ENCODE results near the gene SIT1.
A peak's percentile ranks its signal among the peaks of the same experiment; 100 is the strongest.
"Not testable (repeated sequence)": the region's sequence is repeated elsewhere in the genome, so short reads cannot be mapped to it uniquely, and the experiment has no call there.

Gene SIT1

GRCh38 chr9:35639225-35639624 is 11.5 kb downstream of the SIT1 start:
- H3K4me1 Mint-ChIP-seq = peaks cover 75% of the 10 kb centered on the region
- not testable (repeated sequence) for H3K27ac Mint-ChIP-seq, H3K9me3 Mint-ChIP-seq, ATAC-seq, H3K27me3 Mint-ChIP-seq, H3K4me3 Mint-ChIP-seq
- peaks cover 19% of the 10 kb centered on the region for H3K36me3 Mint-ChIP-seq

DNA sequence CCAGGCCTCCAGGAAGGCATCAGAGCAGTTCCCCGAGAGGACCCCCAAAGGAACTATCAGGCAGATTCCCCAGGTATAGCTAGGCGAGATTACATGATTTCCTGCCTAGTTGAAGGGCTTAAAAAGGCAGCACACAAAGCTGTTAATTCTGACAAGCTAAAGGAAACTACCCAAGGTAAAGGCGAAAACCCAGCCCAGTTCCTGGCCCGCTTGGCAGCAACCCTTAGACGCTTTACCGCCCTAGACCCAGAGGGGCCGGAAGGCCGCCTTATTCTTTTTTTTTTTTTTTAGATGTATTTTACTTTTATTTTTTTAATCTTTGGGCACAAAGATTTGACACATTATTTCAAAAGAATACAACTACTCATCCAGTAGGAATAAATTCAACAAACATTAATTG is 12.0 kb downstream of the SIT1 start:
- Mint-ChIP-seq H3K4me1 (peaks cover 79% of the 10 kb centered on the region), H3K27ac (peak overlapping the region; percentile 86), H3K36me3 (peaks cover 19% of the 10 kb centered on the region)
- ATAC-seq, H3K9me3 Mint-ChIP-seq, H3K27me3 Mint-ChIP-seq, H3K4me3 Mint-ChIP-seq: not testable (repeated sequence)

- peak overlapping the region; percentile 86 for H3K27ac Mint-ChIP-seq
- not testable (repeated sequence) for H3K4me3 Mint-ChIP-seq, H3K9me3 Mint-ChIP-seq, ATAC-seq, H3K27me3 Mint-ChIP-seq
- H3K4me1 Mint-ChIP-seq = peaks cover 79% of the 10 kb centered on the region
- H3K36me3 Mint-ChIP-seq = peaks cover 13% of the 10 kb centered on the region
Measured at GRCh38 chr9:35637427-35637955, 13.2 kb downstream of the SIT1 start.

GRCh38 chr9:35636877-35637246 is 13.9 kb downstream of the SIT1 start:
- not testable (repeated sequence) for H3K9me3 Mint-ChIP-seq, ATAC-seq, H3K4me3 Mint-ChIP-seq, H3K27me3 Mint-ChIP-seq
- peak overlapping the region; percentile 86 for H3K27ac Mint-ChIP-seq
- H3K4me1 Mint-ChIP-seq = peaks cover 79% of the 10 kb centered on the region
- peaks cover 13% of the 10 kb centered on the region for H3K36me3 Mint-ChIP-seq

DNA sequence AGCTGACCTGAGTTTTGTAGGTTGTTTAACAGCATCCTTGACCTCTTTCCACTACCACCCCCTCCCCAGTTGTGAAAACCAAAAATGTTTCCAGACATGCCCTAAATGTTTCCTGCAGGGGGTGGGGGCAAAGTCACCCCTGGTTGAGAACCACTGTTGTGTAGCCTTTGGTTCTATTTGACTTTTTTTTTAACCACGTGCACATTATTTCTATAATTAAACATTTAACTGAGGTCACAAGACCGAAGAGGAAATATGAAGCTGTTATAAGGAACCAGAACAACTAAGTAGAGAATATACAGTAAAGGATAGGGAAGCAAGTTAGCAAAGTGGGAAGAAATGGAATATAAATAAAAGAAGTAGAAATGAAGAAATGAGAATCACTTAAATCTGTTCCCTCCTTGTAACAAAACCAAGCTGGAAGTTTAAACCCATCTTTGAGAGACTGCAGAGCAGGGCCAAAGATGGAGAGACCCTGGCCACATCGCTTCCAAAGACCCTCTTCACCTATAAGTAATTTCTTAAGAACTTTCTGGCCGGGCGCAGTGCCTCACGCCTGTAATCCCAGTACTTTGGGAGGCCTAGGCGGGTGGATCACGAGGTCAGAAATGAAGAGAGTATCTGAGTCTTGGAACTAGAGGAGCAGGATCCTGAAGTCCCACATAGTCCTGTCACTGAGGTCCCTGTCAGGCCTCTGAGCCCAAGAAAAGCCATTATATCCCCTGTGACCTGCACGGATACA is 14.4 kb downstream of the SIT1 start:
- H3K36me3 Mint-ChIP-seq = peaks cover 13% of the 10 kb centered on the region
- ATAC-seq = peak; percentile 68
- H3K9me3 Mint-ChIP-seq = no peaks in the 10 kb centered on the region
- H3K27ac Mint-ChIP-seq = peak overlapping the region; percentile 86
- no peaks in the 10 kb centered on the region for H3K27me3 Mint-ChIP-seq
- H3K4me3 Mint-ChIP-seq = peak overlapping the region; percentile 64
- peaks cover 73% of the 10 kb centered on the region for H3K4me1 Mint-ChIP-seq

DNA sequence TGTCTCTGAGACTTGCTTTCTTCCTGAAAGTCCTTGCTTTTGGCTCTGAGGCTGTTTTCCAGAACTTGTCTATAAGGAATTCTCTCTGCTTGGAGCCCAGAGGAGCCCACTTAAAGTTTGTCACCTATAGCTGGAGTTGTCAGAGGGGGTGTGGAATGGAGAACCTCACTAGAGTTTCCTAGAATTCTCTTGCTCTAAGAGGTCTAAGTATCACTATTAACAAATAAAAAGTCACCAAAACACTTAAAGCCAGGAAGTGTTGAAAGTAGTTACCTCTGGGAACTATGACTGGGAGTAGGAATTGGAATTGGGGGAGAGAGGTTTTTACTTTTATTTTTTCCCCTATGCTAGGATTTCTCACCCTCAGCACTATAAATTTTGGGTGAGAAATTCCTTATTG is 15.0 kb downstream of the SIT1 start:
- Mint-ChIP-seq H3K4me1 (peaks cover 68% of the 10 kb centered on the region), H3K4me3 (peak overlapping the region; percentile 64), H3K27ac (peak overlapping the region; percentile 86)

DNA sequence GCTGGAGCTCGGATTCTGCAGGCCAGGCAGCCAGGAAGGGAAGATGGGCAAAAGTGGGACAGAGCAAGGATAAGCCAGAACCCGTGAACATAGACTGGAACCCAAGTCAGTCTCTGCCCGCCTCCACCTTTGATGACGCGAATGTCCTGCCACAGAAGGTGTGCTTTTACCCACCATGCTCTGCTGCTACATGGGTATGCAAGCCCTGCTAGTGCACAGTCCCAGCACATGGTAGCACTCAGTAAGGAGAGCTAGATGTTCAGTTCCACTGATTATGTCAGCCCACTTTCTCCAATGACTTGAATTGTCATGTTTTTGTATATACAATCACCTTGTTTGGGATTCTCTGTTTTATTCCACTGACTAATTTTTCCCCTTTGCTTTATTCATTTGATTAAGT is 21.1 kb downstream of the SIT1 start:
- Mint-ChIP-seq H3K9me3 (no peaks in the 10 kb centered on the region), H3K27ac (no peak overlapping the region), H3K4me3 (no peak overlapping the region), H3K36me3 (no peaks in the 10 kb centered on the region), H3K27me3 (no peaks in the 10 kb centered on the region), H3K4me1 (peaks cover 42% of the 10 kb centered on the region)
- ATAC-seq = no peak

More for the DNA sequence above, 15.0 kb downstream of the SIT1 start:
- no peaks in the 10 kb centered on the region for H3K27me3 Mint-ChIP-seq
- ATAC-seq = no peak
- H3K36me3 Mint-ChIP-seq = peaks cover 7% of the 10 kb centered on the region
- no peaks in the 10 kb centered on the region for H3K9me3 Mint-ChIP-seq

DNA sequence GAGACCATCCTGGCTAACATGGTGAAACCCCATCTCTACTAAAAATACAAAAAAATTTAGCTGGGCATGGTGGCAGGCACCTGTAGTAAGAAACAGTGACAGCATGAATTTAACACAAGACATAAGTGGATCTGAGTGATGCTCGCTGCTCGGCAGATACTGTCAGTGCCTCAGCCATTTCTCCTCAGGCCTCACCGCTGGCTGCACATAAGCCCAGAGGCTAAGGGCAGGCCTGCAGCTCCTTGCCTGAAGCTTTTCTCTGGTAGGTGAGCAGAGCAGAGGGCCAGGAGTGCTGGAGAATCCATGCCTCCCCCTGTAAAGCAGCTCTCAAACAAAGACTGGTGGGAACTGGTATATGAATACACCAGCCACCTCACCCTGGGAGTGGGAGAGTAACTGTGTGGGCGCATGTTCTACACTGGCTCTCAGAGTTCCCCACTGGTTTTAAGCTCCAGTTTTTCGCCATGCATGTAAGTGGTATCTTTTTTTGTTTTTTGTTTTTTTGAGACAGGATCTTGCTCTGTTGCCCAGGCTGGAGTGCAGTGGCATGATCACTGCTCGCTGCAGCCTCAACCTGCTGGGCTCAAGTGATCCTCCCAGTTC is 22.2 kb downstream of the SIT1 start:
- Mint-ChIP-seq H3K27me3 (no peaks in the 10 kb centered on the region), H3K4me3 (no peak overlapping the region), H3K4me1 (peaks cover 31% of the 10 kb centered on the region), H3K9me3 (no peaks in the 10 kb centered on the region), H3K36me3 (no peaks in the 10 kb centered on the region), H3K27ac (peak overlapping the region; percentile 69)
- no peak for ATAC-seq

DNA sequence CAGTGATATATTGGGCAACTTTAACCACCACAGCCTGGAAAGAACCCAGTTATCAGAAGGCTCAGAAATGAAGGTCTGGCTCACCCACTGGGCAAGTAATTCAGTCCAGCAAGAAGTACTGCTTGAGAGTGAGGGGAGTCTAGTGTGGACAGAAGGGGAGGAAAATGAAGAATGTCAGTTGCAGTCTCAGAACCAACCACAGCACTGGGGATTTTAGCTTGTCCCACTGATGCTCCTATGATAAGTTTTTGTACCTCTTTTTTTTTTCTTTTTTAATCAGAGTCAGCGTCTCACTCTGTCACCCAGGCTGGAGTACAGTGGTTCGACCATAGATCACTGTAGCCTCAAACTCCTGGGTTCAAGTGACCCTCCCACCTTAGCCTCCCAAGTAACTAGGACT is 23.2 kb downstream of the SIT1 start:
- peak overlapping the region; percentile 24 for H3K4me3 Mint-ChIP-seq
- no peaks in the 10 kb centered on the region for H3K9me3 Mint-ChIP-seq
- no peaks in the 10 kb centered on the region for H3K36me3 Mint-ChIP-seq
- ATAC-seq = peak; percentile 86
- H3K27me3 Mint-ChIP-seq = no peaks in the 10 kb centered on the region
- peak overlapping the region; percentile 69 for H3K27ac Mint-ChIP-seq
- H3K4me1 Mint-ChIP-seq = peaks cover 28% of the 10 kb centered on the region

DNA sequence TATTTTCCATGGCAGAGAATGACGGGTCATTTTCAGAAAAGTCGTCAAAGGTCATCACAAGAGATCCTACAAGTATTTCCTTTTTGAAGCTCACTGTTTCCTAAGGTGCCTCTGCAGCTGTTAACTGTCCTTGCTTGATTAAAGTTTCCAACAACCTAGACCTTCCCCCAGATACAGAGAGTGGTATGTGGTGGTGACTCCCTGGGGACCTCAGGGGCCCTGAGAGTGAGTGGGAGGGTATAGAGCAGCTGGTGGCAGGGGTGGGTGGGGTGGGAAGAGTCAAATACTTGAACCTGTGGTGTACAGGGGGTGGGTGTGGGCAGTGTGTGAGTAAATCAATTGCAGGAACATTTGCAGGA is 31.0 kb downstream of the SIT1 start:
- H3K4me3 Mint-ChIP-seq = peak overlapping the region; percentile 80
- peak overlapping the region; percentile 95 for H3K27ac Mint-ChIP-seq

GRCh38 chr9:35618854-35619799 is 31.6 kb downstream of the SIT1 start:
- peak; percentile 82 for ATAC-seq
- H3K27me3 Mint-ChIP-seq = no peaks in the 10 kb centered on the region
- peak overlapping the region; percentile 80 for H3K4me3 Mint-ChIP-seq
- no peaks in the 10 kb centered on the region for H3K9me3 Mint-ChIP-seq
- H3K4me1 Mint-ChIP-seq = peaks cover 82% of the 10 kb centered on the region
- H3K36me3 Mint-ChIP-seq = peaks cover 19% of the 10 kb centered on the region
- peak overlapping the region; percentile 95 for H3K27ac Mint-ChIP-seq

More for the DNA sequence above, 31.0 kb downstream of the SIT1 start:
- ATAC-seq = peak; percentile 85
- H3K27me3 Mint-ChIP-seq = no peaks in the 10 kb centered on the region
- no peaks in the 10 kb centered on the region for H3K9me3 Mint-ChIP-seq
- peaks cover 13% of the 10 kb centered on the region for H3K36me3 Mint-ChIP-seq
- peaks cover 76% of the 10 kb centered on the region for H3K4me1 Mint-ChIP-seq

DNA sequence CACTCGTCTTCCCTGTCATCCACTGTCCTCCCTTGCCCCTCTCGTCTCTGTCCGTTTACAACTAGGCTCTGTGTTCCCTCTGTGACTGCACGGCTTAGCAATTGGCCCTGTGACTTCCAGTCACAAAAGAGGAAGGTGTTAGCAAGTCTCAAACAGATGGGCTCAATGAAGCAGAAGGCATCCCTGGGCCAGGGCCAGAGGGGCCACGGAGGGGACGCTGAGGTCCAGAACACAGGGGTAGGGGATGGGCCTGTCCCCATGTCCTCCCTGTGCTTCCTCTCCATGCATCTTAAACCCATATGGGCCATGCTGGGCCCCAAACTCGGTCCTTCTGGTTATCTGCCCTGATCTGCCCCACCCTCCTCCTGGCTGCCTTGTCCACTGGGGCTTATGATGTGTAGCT is 32.4 kb downstream of the SIT1 start, which contains the start of gene CD72:
Gene CD72, minus strand, starts transcription at position 89 of the 403 bp plus-strand sequence. CDS start 110 bp downstream, outside the sequence.
- H3K4me1 Mint-ChIP-seq = peaks cover 90% of the 10 kb centered on the region

GRCh38 chr9:35617548-35617947 is 33.2 kb downstream of the SIT1 start:
- Mint-ChIP-seq H3K27me3 (no peaks in the 10 kb centered on the region), H3K27ac (peak overlapping the region; percentile 95), H3K4me3 (peak overlapping the region; percentile 80), H3K9me3 (no peaks in the 10 kb centered on the region), H3K36me3 (peaks cover 29% of the 10 kb centered on the region), H3K4me1 (peaks cover 93% of the 10 kb centered on the region)
- ATAC-seq = no peak

More for the DNA sequence above, 32.4 kb downstream of the SIT1 start, which contains the start of gene CD72:
- H3K27ac Mint-ChIP-seq = peak within 1 kb of the TSS; percentile 95
- H3K36me3 Mint-ChIP-seq = peaks cover 26% of the 10 kb centered on the region
- ATAC-seq = peak; percentile 63
- H3K27me3 Mint-ChIP-seq = no peaks in the 10 kb centered on the region
- H3K9me3 Mint-ChIP-seq = no peaks in the 10 kb centered on the region
- peak within 1 kb of the TSS; percentile 80 for H3K4me3 Mint-ChIP-seq

- Mint-ChIP-seq H3K27ac (peak overlapping the region; percentile 95), H3K36me3 (peaks cover 31% of the 10 kb centered on the region), H3K27me3 (no peaks in the 10 kb centered on the region), H3K4me3 (peak overlapping the region; percentile 80), H3K9me3 (no peaks in the 10 kb centered on the region), H3K4me1 (peaks cover 87% of the 10 kb centered on the region)
- peak; percentile 5 for ATAC-seq
Measured at GRCh38 chr9:35616681-35617459, 33.9 kb downstream of the SIT1 start.

Measured in stimulated activated memory B cell treated with anti-CD40 and anti-IgM and Interleukin-4, amounts not matched to agents 10 μg/mL and 1 μg/mL and 100 μg/mL, for 72 hours (primary cell).